ENCODE results near the gene FRMD4A. TPM values are rescaled to one million over a fixed set of nuclear protein-coding genes. Genes with fewer than 3 reads are reported as not detected.

Gene FRMD4A
- total and polyA plus RNA-seq, 2 of the 4 experiments (the other 2 are of a cell fraction): 30.3 to 68.8 TPM

DNA sequence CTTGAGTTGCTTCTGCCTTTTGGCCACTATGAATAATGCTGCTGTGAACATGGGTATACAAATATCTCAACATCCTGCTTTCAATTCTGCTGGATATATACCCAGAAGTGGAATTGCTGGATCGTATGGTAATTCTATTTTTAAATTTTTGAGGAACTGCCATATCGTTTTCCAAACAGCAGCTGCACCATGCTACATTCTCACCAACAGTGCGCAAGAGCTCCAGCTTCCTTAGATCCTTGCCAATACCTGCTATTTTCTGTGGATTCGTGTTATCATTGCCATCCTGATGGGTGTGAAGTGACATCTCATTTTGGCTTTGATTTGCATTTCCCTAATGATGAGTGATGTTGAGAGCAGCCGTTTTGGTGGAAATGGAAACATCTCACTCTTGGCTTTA, 26.7 kb downstream of the FRMD4A start:
- Histone ChIP-seq H4K8ac (ENCODE audit: low read depth in 2 of 2, low read length in 2 of 2) (no peak overlapping the region), H3K36me3 (ENCODE audit: control insufficient read depth, insufficient read depth, low read length) (no peaks in the 10 kb centered on the region), H3K14ac (replicated peaks; ENCODE audit: low read depth, low read length) (no peak overlapping the region), H3K27me3 (ENCODE audit: control insufficient read depth, insufficient read depth, low read length) (peaks cover 65% of the 10 kb centered on the region), H3K56ac (ENCODE audit: extremely low read depth, insufficient read depth, low read length) (no peak overlapping the region), H2AK5ac (ENCODE audit: low read depth, low read length) (no peak overlapping the region), H3K9ac (ENCODE audit: low read depth, low read length) (no peak overlapping the region), H2BK15ac (ENCODE audit: low read depth, low read length) (no peak overlapping the region), H3K9me3 (ENCODE audit: control insufficient read depth, insufficient read depth, low read length) (no peaks in the 10 kb centered on the region), H3K79me1 (ENCODE audit: low read depth in 1 of 2, low read length in 2 of 2) (no peaks in the 10 kb centered on the region), H3K4ac (ENCODE audit: low read depth, low read length) (no peak overlapping the region), H3K27ac (ENCODE audit: insufficient read depth, low read length) (no peak overlapping the region), H2AK9ac (replicated peaks; ENCODE audit: low read depth, low read length, poor library complexity) (no peak overlapping the region), H3K9me1 (ENCODE audit: insufficient read depth, low read length) (no peaks in the 10 kb centered on the region), H3K4me1 (ENCODE audit: control insufficient read depth, insufficient read depth, low read length) (no peaks in the 10 kb centered on the region), H3K23ac (ENCODE audit: low read depth, low read length) (no peak overlapping the region), H2BK5ac (ENCODE audit: low read depth, low read length, poor library complexity, severe bottlenecking) (no peak overlapping the region), H4K20me1 (ENCODE audit: insufficient read depth, low read length) (no peaks in the 10 kb centered on the region), H2BK120ac (ENCODE audit: low read depth, low read length) (no peak overlapping the region), H3K4me2 (ENCODE audit: low read depth, low read length) (no peak overlapping the region), H3K18ac (ENCODE audit: low read depth, low read length) (no peak overlapping the region), H2BK20ac (ENCODE audit: low read depth, low read length) (no peak overlapping the region), H4K91ac (ENCODE audit: insufficient read depth, low read depth, low read length) (no peak overlapping the region), H4K5ac (ENCODE audit: low read depth, low read length) (no peak overlapping the region), H3K4me3 (ENCODE audit: insufficient read depth, low read depth, low read length) (no peak overlapping the region), H2AFZ (replicated peaks; ENCODE audit: low read length, poor library complexity) (no peak overlapping the region)
- no peak for DNase-seq
- CTCF ChIA-PET: no interaction called here
- intact Hi-C loops (cut with micrococcal nuclease) (loop anchor here (10.0 kb wide), 1 partner anchor 171 kb away; no protein-coding TSS in a partner anchor), dilution Hi-C loops (cut with HindIII; ENCODE audit: low sequenced_read_pairs, unreplicated experiment) (no loop called here), in situ Hi-C loops (cut with MboI; ENCODE audit: low sequenced_read_pairs) (no loop called here)
- no TSS peak for BruUV-seq (replicated peaks)
- no peak for ATAC-seq (ENCODE audit: low read depth)
- POLR2A ChIA-PET (ENCODE audit: unreplicated experiment): no interaction called here
- WGBS, 2 experiments (ENCODE audit: extremely low coverage in 2 of 2, insufficient read length in 1 of 2): no CpG with 5 or more reads among the region's 5 CpGs
- TF ChIP-seq MXI1 (IDR thresholded peaks at IDR 0.05; ENCODE audit: borderline replicate concordance, low read depth, low read length) (no peak), FOS (IDR thresholded peaks at IDR 0.05; ENCODE audit: low read depth, low read length) (no peak), BHLHE40 (IDR thresholded peaks at IDR 0.05; ENCODE audit: low read depth, low read length) (no peak), RCOR1 (IDR thresholded peaks at IDR 0.05; ENCODE audit: insufficient replicate concordance, low read length) (no peak)
- TF ChIP-seq, protein P1, sequence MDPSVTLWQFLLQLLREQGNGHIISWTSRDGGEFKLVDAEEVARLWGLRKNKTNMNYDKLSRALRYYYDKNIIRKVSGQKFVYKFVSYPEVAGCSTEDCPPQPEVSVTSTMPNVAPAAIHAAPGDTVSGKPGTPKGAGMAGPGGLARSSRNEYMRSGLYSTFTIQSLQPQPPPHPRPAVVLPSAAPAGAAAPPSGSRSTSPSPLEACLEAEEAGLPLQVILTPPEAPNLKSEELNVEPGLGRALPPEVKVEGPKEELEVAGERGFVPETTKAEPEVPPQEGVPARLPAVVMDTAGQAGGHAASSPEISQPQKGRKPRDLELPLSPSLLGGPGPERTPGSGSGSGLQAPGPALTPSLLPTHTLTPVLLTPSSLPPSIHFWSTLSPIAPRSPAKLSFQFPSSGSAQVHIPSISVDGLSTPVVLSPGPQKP (IDR thresholded peaks at IDR 0.05; ENCODE audit: borderline replicate concordance, low read depth, low read length): no peak

All from IMR-90 (cell line).